Measurements from ENCODE around the gene CD1E.
"Not testable (repeated sequence)": the region's sequence is repeated elsewhere in the genome, so short reads cannot be mapped to it uniquely, and the experiment has no call there.

CD1E gene

DNA sequence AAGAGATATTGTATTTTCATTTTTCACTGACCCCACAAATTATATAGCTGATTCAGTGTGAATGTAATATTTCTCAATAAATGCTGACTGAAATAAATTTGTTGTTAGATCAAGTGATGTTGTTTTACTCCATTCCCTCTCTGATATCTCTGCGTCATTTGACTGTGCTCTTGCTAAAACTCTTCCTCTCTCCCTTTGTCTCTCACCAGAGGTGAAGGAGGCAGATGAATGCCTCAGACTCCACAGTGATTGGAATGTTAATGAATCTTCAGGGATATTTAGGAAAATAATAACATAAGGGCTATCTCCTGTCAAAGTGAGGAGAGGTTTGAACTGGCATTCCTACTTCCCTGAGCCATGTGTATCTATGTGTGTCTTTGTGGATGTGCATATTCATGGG, 3.7 kb downstream of the CD1E start:
- Histone ChIP-seq H3K27ac (ENCODE audit: low read depth in 2 of 2, low read length in 2 of 2) (no peak overlapping the region), H3K36me3 (ENCODE audit: control insufficient read depth in 2 of 2, insufficient read depth in 2 of 2, low read length in 2 of 2) (no peaks in the 10 kb centered on the region), H3K9ac (ENCODE audit: low read depth in 1 of 2, low read length in 2 of 2) (no peak overlapping the region), H3K4me3 (ENCODE audit: low read length in 2 of 2) (no peak overlapping the region), H3K27me3 (ENCODE audit: control insufficient read depth in 2 of 2, insufficient read depth in 2 of 2, low read length in 2 of 2) (no peaks in the 10 kb centered on the region), H3K9me3 (ENCODE audit: control insufficient read depth in 2 of 2, low read length in 2 of 2) (no peaks in the 10 kb centered on the region), H3K4me1 (ENCODE audit: control insufficient read depth in 2 of 2, insufficient read depth in 2 of 2, low read length in 2 of 2) (no peaks in the 10 kb centered on the region)

DNA sequence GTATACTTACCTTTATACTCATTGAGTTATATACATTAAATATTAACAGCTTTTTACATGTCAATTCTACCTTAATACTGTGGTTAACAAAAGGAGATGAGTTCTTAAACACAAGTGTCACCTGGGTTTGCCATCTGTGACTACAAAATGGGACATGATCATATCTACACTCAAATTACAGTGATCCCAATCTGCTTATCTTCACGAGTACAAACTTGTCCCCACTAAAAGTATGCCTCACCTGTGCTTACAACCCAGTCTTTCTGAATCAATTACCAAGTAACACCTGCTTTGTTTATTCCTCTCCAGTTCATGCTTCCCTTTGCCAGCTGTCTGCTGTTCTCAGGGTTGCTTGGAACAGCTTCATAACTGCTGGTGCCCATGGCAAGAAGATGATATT, 8.8 kb downstream of the CD1E start:
- Histone ChIP-seq H3K9me3 (ENCODE audit: control insufficient read depth in 2 of 2, low read length in 2 of 2) (no peaks in the 10 kb centered on the region), H3K4me1 (ENCODE audit: control insufficient read depth in 2 of 2, insufficient read depth in 2 of 2, low read length in 2 of 2) (no peaks in the 10 kb centered on the region), H3K4me3 (ENCODE audit: low read length in 2 of 2) (no peak overlapping the region), H3K27ac (ENCODE audit: low read depth in 2 of 2, low read length in 2 of 2) (no peak overlapping the region), H3K36me3 (ENCODE audit: control insufficient read depth in 2 of 2, insufficient read depth in 2 of 2, low read length in 2 of 2) (no peaks in the 10 kb centered on the region), H3K9ac (ENCODE audit: low read depth in 1 of 2, low read length in 2 of 2) (no peak overlapping the region), H3K27me3 (ENCODE audit: control insufficient read depth in 2 of 2, insufficient read depth in 2 of 2, low read length in 2 of 2) (no peaks in the 10 kb centered on the region)

DNA sequence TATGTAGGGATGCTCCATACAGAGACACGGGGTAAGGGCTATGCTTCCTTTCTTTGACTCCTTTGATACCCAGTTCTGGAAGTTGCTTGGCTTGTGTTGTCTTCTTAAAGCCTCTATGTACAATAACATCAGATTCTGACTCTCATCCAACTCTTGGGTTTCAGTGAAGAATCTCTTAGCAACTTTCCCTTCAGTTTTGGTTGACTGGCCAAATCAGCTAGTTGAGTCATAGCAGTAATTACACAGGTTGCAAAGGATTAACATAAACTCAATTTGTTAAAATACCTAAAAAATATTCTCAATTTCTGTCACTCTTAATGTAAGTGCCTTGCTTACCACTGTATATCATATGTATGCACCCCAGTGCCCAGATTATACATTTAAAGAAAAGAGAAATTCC, 9.2 kb downstream of the CD1E start:
- Histone ChIP-seq H3K4me1 (ENCODE audit: control insufficient read depth in 2 of 2, insufficient read depth in 2 of 2, low read length in 2 of 2) (no peaks in the 10 kb centered on the region), H3K9ac (ENCODE audit: low read depth in 1 of 2, low read length in 2 of 2) (no peak overlapping the region), H3K9me3 (ENCODE audit: control insufficient read depth in 2 of 2, low read length in 2 of 2) (no peaks in the 10 kb centered on the region), H3K4me3 (ENCODE audit: low read length in 2 of 2) (no peak overlapping the region), H3K27ac (ENCODE audit: low read depth in 2 of 2, low read length in 2 of 2) (no peak overlapping the region), H3K27me3 (ENCODE audit: control insufficient read depth in 2 of 2, insufficient read depth in 2 of 2, low read length in 2 of 2) (no peaks in the 10 kb centered on the region), H3K36me3 (ENCODE audit: control insufficient read depth in 2 of 2, insufficient read depth in 2 of 2, low read length in 2 of 2) (no peaks in the 10 kb centered on the region)

DNA sequence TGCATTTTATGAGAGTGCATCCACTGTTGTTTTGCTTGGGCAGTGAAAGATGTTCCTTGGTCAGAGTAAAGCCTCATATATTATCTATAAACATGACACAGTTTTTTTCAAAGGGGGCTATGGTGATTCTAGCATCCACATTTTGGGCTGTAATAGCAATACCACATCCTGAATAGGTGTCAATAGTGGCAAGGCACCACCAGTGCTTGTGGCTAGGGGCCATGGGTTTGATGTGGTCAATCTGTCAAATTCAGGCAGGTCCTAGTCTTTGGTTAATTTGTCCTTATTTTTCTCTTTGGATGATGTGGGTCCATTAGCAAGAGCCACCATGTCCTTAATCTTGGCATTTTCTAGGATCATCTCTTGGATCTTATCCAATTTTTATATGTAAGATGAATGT, 13.1 kb downstream of the CD1E start:
- Histone ChIP-seq H3K9ac (ENCODE audit: low read depth in 1 of 2, low read length in 2 of 2) (no peak overlapping the region), H3K27me3 (ENCODE audit: control insufficient read depth in 2 of 2, insufficient read depth in 2 of 2, low read length in 2 of 2) (no peaks in the 10 kb centered on the region), H3K4me1 (ENCODE audit: control insufficient read depth in 2 of 2, insufficient read depth in 2 of 2, low read length in 2 of 2) (no peaks in the 10 kb centered on the region), H3K9me3 (ENCODE audit: control insufficient read depth in 2 of 2, low read length in 2 of 2) (peaks cover 0 to 3% of the 10 kb centered on the region in 2 donors), H3K36me3 (ENCODE audit: control insufficient read depth in 2 of 2, insufficient read depth in 2 of 2, low read length in 2 of 2) (no peaks in the 10 kb centered on the region), H3K27ac (ENCODE audit: low read depth in 2 of 2, low read length in 2 of 2) (no peak overlapping the region), H3K4me3 (ENCODE audit: low read length in 2 of 2) (no peak overlapping the region)

DNA sequence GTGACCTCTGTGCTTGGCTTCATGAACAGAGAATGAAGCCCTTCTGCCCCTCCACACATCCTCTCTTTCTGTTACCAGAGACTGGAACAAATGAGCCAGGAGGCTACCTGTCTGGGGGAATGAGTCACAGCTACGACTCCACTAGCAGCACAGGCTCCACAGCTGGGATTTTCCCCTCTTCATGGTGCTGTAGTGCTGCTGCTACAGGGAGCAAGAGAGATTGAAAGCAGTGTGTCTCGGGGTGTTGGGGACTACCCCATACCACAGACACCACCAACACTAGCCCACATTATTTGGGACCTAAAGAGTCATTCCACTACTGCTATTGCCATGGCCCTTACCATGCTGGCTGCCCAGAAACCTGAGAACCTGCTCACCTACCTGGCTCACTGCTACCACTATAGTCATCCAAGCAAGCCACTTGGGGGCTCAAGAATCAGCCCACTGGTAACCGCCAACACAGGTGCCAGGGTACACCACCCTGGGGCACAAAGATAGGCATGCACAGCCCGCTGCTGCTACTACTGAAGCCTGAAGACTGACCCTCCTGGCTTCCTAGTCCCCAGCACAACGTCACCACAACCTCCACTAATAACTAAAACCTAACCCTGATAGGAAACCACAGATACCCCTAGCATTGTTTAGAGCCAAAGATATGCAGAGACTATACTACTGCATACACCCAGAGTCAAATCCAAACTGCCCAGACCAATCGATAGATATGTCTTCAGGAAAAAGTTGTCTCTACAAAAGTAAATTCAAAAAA, 17.7 kb downstream of the CD1E start:
- no peak overlapping the region for H3K27ac ChIP-seq (ENCODE audit: low read depth in 2 of 2, low read length in 2 of 2)

DNA sequence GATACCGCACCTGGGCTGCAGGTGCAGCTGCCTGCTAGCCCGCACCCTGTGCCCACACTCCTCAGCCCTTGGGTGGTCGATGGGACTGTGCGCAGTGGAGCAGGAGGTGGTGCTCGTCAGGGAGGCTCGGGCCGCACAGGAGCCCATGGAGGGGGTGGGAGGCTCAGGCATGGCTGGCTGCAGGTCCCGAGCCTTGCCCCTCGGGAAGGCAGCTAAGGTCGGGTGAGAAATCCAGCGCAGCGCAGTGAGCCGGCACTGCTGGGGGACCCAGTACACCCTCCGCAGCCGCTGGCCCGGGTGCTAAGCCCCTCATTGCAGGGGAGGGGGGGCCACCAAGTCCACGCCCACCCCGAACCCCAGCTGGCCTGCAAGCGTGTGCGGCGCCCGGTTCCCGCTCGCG, 20.4 kb downstream of the CD1E start:
- H3K27ac ChIP-seq (ENCODE audit: low read depth in 2 of 2, low read length in 2 of 2); H3K27me3 ChIP-seq (ENCODE audit: control insufficient read depth in 2 of 2, insufficient read depth in 2 of 2, low read length in 2 of 2); H3K4me3 ChIP-seq (ENCODE audit: low read length in 2 of 2); H3K36me3 ChIP-seq (ENCODE audit: control insufficient read depth in 2 of 2, insufficient read depth in 2 of 2, low read length in 2 of 2); H3K4me1 ChIP-seq (ENCODE audit: control insufficient read depth in 2 of 2, insufficient read depth in 2 of 2, low read length in 2 of 2); H3K9me3 ChIP-seq (ENCODE audit: control insufficient read depth in 2 of 2, low read length in 2 of 2); H3K9ac ChIP-seq (ENCODE audit: low read depth in 1 of 2, low read length in 2 of 2): not testable (repeated sequence)

More for the DNA sequence above, 17.7 kb downstream of the CD1E start:
- H3K9ac ChIP-seq (ENCODE audit: low read depth in 1 of 2, low read length in 2 of 2): no peak overlapping the region
- no peaks in the 10 kb centered on the region for H3K27me3 ChIP-seq (ENCODE audit: control insufficient read depth in 2 of 2, insufficient read depth in 2 of 2, low read length in 2 of 2)
- H3K4me3 ChIP-seq (ENCODE audit: low read length in 2 of 2): no peak overlapping the region
- H3K36me3 ChIP-seq (ENCODE audit: control insufficient read depth in 2 of 2, insufficient read depth in 2 of 2, low read length in 2 of 2): no peaks in the 10 kb centered on the region
- peaks cover 0 to 5% of the 10 kb centered on the region in 2 donors for H3K9me3 ChIP-seq (ENCODE audit: control insufficient read depth in 2 of 2, low read length in 2 of 2)
- H3K4me1 ChIP-seq (ENCODE audit: control insufficient read depth in 2 of 2, insufficient read depth in 2 of 2, low read length in 2 of 2): no peaks in the 10 kb centered on the region

DNA sequence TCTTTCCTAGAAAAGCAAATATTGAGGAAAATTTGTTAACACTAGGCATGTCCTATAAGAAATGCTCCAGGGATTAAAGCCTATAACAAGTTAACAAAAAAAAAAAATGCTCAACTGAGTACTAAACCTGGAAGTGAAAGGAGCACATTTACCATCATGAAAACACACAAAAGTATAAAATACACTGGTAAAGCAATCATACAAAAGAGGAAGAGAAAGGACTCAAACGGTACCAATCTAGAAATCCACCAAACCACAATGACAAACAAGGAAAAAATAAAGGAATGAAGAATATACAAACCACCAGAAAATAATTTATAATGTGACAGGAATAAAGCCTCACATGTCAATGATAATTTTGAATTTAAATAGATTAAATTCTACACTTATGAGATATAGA, 21.2 kb downstream of the CD1E start:
- Histone ChIP-seq H3K27me3 (ENCODE audit: control insufficient read depth in 2 of 2, insufficient read depth in 2 of 2, low read length in 2 of 2) (no peaks in the 10 kb centered on the region), H3K9ac (ENCODE audit: low read depth in 1 of 2, low read length in 2 of 2) (no peak overlapping the region), H3K27ac (ENCODE audit: low read depth in 2 of 2, low read length in 2 of 2) (no peak overlapping the region), H3K36me3 (ENCODE audit: control insufficient read depth in 2 of 2, insufficient read depth in 2 of 2, low read length in 2 of 2) (no peaks in the 10 kb centered on the region), H3K4me1 (ENCODE audit: control insufficient read depth in 2 of 2, insufficient read depth in 2 of 2, low read length in 2 of 2) (no peaks in the 10 kb centered on the region), H3K9me3 (ENCODE audit: control insufficient read depth in 2 of 2, low read length in 2 of 2) (peaks cover 0 to 5% of the 10 kb centered on the region in 2 donors), H3K4me3 (ENCODE audit: low read length in 2 of 2) (no peak overlapping the region)

DNA sequence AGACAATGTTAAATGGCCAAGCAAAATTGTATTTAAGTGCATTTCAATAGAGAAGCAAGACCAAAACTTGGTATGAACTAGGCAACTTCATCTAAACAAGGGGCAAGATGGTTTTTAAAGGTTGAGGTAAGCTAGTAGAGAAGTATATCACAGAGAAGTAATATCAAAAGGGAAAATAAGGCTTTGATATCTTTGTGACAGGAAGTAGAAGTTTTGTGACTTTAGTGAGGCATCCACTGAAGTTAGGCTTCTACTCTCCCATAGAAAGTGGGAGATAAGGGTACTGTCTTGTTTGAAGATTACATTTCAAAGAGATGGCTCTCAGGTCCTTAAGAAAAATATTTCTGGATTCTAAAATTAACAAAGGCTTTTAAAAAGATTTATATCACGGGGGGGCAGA, 36.6 kb downstream of the CD1E start:
- no peak overlapping the region for H3K27ac ChIP-seq (ENCODE audit: low read depth in 2 of 2, low read length in 2 of 2)

DNA sequence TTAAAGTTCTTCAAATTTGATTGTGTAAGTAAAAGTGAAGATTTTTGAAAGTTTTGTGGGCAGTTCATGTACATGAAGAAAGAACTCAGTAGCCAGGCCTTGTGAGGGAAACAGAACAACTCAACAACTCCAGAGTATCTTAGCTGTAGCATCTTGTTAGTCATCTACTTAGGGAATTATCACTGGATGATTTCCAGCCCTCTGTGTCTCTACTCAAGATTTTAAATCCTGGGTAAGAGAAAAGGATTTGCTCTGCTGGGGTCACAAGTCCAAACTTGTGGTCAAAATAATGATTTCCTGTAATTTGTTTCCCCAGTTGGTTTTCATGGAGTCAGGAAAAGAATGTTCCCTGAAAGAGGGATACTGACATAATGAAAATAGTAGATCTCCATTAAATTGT, 37.4 kb downstream of the CD1E start:
- Histone ChIP-seq H3K9me3 (ENCODE audit: control insufficient read depth in 2 of 2, low read length in 2 of 2) (no peaks in the 10 kb centered on the region), H3K4me3 (ENCODE audit: low read length in 2 of 2) (no peak overlapping the region), H3K27ac (ENCODE audit: low read depth in 2 of 2, low read length in 2 of 2) (no peak overlapping the region), H3K9ac (ENCODE audit: low read depth in 1 of 2, low read length in 2 of 2) (no peak overlapping the region), H3K4me1 (ENCODE audit: control insufficient read depth in 2 of 2, insufficient read depth in 2 of 2, low read length in 2 of 2) (no peaks in the 10 kb centered on the region), H3K36me3 (ENCODE audit: control insufficient read depth in 2 of 2, insufficient read depth in 2 of 2, low read length in 2 of 2) (no peaks in the 10 kb centered on the region), H3K27me3 (ENCODE audit: control insufficient read depth in 2 of 2, insufficient read depth in 2 of 2, low read length in 2 of 2) (no peaks in the 10 kb centered on the region)

More for the DNA sequence above, 36.6 kb downstream of the CD1E start:
- no peak overlapping the region for H3K4me3 ChIP-seq (ENCODE audit: low read length in 2 of 2)
- no peaks in the 10 kb centered on the region for H3K27me3 ChIP-seq (ENCODE audit: control insufficient read depth in 2 of 2, insufficient read depth in 2 of 2, low read length in 2 of 2)
- H3K9me3 ChIP-seq (ENCODE audit: control insufficient read depth in 2 of 2, low read length in 2 of 2): no peaks in the 10 kb centered on the region
- no peaks in the 10 kb centered on the region for H3K4me1 ChIP-seq (ENCODE audit: control insufficient read depth in 2 of 2, insufficient read depth in 2 of 2, low read length in 2 of 2)
- H3K36me3 ChIP-seq (ENCODE audit: control insufficient read depth in 2 of 2, insufficient read depth in 2 of 2, low read length in 2 of 2): no peaks in the 10 kb centered on the region
- no peak overlapping the region for H3K9ac ChIP-seq (ENCODE audit: low read depth in 1 of 2, low read length in 2 of 2)

DNA sequence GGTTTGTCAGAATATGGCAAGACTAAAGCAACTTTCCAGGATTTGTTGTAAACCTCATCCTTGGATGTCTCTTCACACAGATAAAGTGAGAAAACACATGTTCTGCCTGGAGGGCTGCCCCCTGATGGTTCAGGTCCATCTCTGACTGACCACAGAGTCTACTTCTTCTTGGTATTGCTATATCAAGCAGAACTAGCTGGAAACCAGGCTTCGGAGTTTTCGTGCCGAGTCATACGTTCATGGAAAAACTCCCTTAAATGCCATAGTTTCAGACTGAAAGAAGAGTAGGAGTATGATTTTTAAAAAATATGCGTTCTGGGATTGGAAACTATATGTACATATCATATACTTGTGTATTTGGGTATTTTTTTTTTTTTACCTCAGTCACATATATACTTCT, 39.8 kb downstream of the CD1E start:
- no peaks in the 10 kb centered on the region for H3K27me3 ChIP-seq (ENCODE audit: control insufficient read depth in 2 of 2, insufficient read depth in 2 of 2, low read length in 2 of 2)
- no peaks in the 10 kb centered on the region for H3K36me3 ChIP-seq (ENCODE audit: control insufficient read depth in 2 of 2, insufficient read depth in 2 of 2, low read length in 2 of 2)
- H3K4me1 ChIP-seq (ENCODE audit: control insufficient read depth in 2 of 2, insufficient read depth in 2 of 2, low read length in 2 of 2): no peaks in the 10 kb centered on the region
- H3K9me3 ChIP-seq (ENCODE audit: control insufficient read depth in 2 of 2, low read length in 2 of 2): no peaks in the 10 kb centered on the region
- H3K9ac ChIP-seq (ENCODE audit: low read depth in 1 of 2, low read length in 2 of 2): no peak overlapping the region
- no peak overlapping the region for H3K27ac ChIP-seq (ENCODE audit: low read depth in 2 of 2, low read length in 2 of 2)
- H3K4me3 ChIP-seq (ENCODE audit: low read length in 2 of 2): no peak overlapping the region

Measured in mucosa of rectum (tissue), 2 donors.